Limb (tissue), 2 donors: ENCODE data around the gene PAX5.
"Not testable (repeated sequence)": the region's sequence is repeated elsewhere in the genome, so short reads cannot be mapped to it uniquely, and the experiment has no call there.

Source experiments
- DNase-seq, 2 donors: peaks; one replicate each; pipeline ENCODE4 v3.0.0-alpha.2; 2016; ENCODE audit errors: extremely low spot score in 2 of 2

PAX5 gene

DNA sequence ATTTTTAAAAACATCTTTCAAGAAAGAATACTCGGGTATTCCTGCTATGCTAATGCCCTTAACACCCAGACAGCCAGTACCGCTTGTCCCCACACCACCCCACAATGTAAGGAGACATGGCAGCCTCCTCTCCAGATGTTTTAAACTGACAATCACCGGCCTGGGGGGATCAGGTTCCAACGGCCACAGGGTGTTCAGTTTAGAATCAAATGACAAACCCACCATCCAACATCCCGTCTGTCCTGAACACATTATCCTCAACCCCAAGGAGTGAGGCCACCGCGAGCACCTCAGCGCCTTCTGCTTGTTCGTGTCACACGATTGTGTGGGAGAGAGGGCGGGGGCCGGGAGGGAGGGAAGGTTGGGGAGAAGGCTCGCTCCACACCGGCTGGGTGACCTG lies 152.8 kb downstream of the PAX5 start:
- DNase-seq: no peak

DNA sequence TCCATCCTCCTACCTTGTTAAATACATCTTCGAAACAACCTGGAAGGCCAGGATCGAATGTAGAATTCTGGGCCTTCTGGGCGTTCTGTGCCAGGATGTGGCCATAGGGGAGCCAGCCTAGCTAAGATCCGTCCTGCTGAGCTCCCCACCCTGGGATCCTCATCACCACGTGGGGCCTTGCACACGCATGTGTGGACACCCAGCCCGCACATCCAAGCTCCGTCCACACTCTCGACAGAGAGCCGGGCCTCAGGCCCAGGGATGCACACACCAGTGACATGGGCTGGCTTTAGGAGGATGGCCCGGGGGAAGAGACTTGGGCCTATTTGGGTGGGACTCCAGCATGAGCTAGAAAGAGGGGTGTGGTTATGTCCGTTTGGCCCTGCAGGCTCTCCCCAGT lies 154.0 kb downstream of the PAX5 start:
- DNase-seq: no peak

DNA sequence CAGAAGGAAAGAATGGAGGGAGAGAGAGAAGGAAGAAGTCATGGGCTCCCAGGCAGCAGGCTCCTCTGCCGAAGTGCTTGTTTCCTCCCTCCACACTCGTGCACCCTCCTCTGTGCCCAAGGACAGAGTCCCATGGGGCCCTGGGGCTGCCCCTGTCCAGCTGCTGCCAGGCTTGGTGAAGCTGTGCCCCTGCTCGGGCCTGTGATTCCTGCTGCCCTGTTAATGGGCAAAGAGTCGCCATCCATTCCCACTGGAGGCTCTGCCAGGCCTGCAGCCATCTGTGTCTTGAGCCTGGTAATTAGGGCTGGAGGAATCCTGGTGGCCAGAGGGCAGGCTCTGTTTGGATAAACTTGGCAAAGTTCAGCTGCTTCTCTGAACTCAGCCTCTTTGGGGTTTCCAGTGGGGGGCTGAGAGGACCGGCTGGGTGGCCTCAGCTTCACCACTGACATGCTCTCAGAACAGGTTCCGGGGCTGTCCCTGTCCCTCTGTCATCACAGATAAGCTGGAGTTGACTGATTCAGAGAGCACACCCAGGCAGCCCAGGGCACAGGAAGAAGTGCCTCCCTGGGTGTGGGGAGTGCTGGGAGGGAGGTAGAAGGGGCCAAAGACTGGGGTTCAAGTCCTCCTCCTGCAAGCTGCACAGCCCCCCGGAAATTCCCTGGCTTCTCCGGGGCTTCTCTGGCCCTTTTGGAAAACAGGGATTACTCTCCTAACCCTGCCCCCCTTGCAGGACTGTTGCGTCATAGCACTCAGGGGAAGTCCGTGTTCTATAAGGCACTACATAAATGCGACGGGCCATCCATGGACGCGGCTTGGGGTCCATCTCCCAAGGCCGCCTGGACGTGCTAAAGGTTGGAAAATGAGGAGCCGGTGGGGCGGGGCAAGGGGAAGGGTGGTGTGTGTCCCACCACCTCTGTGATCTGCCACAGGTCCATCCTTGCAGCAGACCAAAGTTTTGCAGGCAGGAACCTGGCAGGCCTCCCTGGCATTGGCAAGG lies 154.8 kb downstream of the PAX5 start:
- DNase-seq: no peak

GRCh38 chr9:36877239-36877638 lies 156.8 kb downstream of the PAX5 start:
- DNase-seq: no peak

GRCh38 chr9:36876056-36876455 lies 158.0 kb downstream of the PAX5 start:
- no peak for DNase-seq

- no peak for DNase-seq
Observed at GRCh38 chr9:36874921-36875320, 159.1 kb downstream of the PAX5 start.

DNA sequence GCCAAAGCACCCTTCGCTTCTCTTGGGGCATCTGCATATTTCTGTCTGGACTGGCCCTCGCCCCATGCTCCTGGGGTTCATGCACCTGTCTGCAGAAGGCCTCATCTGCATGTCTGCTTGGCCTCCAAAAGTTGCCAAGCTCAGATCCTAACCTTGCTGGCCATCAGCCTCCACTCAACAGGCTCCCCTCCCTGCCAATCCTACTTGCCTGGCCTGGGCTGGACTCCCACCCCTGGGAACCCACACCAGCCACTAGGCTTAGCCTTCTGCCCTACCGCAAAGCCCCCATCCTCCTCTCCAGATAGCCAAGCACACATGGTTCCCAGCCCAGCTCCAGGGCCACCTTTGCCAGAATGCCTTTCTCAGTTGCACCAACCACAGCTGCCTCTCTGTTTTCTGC lies 159.8 kb downstream of the PAX5 start:
- DNase-seq: no peak

DNA sequence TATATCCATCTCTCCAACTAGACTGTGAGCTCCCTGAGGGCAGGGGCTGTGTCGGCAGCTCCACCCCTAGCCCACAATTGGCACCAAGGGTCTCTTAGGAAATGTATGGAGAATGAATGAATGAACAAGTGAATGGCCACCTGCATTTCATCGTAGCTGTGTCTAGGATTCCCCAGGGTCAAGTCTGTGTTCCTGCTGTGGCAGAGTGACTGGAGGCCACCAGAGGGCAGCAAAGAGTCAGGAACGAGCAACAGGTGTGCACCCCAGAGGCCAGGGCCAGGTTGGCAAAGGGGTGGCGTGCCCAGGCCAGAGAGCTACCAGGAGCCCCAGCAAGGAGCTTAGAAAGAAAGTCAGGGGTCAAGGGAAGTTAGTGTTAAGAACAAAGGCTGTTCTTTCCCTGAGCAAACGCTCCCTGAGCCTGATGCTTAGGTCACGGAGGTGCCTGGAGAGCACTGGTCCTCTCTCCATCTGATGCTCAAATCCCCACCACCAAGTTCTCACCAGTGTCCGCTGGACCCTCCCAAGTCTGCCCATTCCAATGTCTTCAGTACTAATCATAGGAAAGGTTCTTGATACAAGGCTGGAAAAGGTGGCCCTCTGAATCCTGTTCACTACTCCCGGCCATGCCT lies 160.7 kb downstream of the PAX5 start:
- DNase-seq: peak; percentile 39 to 71

- DNase-seq: no peak
Observed at GRCh38 chr9:36872641-36873040, 161.4 kb downstream of the PAX5 start.

DNA sequence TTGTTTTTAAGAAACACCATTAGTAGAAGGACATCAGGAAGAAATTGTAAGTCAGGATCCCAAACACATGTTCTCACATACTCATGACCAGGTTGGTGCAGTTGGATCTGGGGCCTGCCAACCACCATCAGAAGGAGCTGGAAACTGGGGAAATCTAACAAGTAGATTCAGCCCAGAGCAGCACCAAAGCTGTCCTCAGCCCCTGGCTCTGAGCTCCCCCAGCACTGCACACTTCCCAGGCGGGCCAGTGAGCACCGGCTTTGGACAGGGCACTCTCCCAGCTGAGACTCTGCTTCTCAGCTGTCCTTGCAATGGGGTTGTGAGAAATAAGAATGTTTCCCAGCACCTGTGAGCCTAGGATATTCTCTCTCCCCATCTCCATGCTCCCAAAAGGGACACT lies 162.5 kb downstream of the PAX5 start:
- no peak for DNase-seq

- no peak for DNase-seq
Observed at GRCh38 chr9:36870960-36871359, 163.1 kb downstream of the PAX5 start.

GRCh38 chr9:36869605-36870004 lies 164.5 kb downstream of the PAX5 start:
- not testable (repeated sequence) for DNase-seq

- DNase-seq: no peak
Observed at GRCh38 chr9:36868586-36869282, 165.3 kb downstream of the PAX5 start.

- DNase-seq: no peak
Observed at GRCh38 chr9:36867672-36868471, 166.2 kb downstream of the PAX5 start.

DNA sequence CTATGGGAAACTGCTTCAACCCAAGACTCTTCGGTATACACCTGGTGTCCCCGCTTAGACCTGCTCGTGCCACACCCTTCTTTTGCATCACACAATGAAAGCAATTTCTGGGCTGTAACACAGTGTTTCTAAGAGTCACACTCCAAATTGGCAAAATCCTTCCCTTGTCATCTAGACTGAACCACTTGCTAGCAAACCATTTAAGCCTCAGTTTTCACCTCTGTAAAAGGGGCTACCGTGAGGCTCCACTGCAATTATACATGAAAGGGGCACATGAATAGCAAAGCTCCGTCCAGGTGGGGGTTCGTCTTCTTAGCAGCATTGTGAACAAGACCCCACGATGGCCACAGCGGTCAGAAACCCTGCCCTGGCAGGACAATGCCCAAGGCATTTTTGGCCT lies 166.8 kb downstream of the PAX5 start:
- no peak for DNase-seq

- DNase-seq: no peak
Observed at GRCh38 chr9:36866840-36867239, 167.2 kb downstream of the PAX5 start.

DNA sequence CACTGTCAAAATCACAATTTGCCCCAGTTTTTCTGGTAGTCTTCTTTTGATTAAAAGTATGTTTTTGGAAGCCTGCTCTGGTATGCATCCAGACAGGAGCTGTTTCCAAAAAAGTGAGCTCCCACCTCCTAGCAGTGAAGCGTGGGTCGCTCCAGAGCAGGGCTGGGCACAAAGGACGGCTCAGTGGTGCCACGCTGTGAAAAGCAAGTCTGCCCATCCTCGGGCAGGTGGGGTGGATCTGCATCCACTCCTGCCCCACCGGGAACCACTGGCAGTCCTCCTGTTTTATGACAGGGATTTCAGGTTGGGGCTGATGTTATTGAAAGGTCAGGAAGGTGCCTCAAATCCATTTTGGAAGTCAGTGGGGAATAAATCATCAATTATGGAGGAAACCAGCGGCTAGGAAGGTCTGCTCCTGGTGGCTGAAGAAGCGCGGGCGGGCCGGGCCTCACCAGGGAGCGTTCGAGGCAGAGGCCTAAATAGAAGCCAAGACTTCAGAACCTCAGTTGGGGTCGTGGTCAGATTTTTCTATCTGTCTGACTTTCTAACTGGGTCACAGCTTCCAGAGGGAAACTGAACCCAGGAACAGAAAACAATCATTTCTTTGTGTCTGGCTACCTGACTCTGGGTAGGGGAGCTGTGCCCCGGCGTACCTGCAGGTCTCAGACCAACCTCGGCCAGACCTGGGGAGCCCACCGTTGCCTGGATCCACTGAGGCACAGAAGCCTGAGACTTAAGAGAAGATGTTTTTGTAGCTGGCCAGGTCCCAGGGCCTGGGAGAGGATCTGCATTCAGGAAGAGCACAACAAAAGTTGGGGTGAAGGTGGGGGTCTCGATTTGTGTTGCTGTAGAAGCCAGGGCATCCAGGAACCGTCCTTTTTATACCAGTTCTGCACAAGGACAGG lies 168.1 kb downstream of the PAX5 start:
- no peak for DNase-seq

DNA sequence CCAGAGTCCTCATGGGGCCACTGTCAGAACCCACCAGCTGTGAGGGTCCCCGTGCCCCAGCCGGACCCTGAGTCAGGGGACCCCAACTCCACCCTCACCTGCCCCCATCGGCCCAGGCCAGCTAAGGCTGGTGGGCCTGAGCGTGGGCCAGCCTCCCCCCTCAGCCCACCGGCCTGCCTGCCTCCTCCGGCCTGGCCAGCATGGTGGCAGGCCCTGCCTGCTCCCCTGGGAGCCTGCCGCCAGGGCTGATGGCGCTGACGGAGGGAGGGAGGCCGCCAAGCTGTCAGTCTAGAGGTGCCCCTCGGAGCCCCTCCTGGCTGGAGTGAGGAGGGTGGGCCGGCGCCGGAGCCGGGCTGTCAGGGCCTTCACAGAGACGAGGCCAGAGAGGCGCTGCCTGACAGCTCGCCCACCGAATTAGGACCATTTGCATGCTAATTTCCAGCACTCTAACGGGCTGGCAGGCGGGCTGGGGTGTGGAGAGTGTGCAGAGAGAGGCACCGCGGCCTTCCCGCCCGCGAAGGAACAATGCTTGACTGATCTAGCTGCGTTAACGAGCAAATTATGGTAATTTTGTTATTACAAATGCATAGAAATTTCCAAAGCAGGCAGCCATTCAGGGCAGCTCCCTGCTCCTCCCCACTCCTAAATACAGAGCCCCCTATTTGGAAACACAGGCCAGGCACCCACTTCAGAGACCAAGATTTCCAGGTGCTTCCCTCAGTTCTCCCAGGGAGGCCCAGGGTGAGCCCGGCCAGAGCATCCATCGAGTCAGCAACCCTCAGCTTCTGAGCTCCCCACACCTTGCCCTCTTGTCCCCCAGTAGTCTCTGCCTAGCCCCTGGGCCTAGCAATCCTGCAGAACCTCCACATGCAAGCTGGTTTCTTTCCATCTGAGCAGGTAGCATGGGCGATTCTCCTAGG lies 169.3 kb downstream of the PAX5 start:
- DNase-seq: peak in 1 of 2 donors; percentile 50
